HEK293T (cell line): ENCODE results near the gene GTPBP8.

ENCODE experiments used
- FOXK2 ChIP-seq: fragments of 450-650 bp; IDR thresholded peaks from 2 replicates; pipeline ENCODE4 v1.6.1; 2016; ENCODE audit warnings: mild to moderate bottlenecking
- FOXM1 ChIP-seq: fragments of 450-650 bp; IDR thresholded peaks from 2 replicates; pipeline ENCODE4 v1.6.1; 2017; ENCODE audit warnings: mild to moderate bottlenecking, borderline replicate concordance
- SP1 ChIP-seq: fragments of 450-650 bp; IDR thresholded peaks from 2 replicates; pipeline ENCODE4 v1.6.1; 2017

GRCh38 chr3:113005611-113006010 is 14.8 kb downstream of the GTPBP8 start:
- TF ChIP-seq SP1 (no peak), FOXK2 (no peak), FOXM1 (no peak)
